NCI-H748 (cell line): ENCODE data around the gene NEUROG3.
"Not testable (repeated sequence)": the region's sequence is repeated elsewhere in the genome, so short reads cannot be mapped to it uniquely, and the experiment has no call there.

Source experiments
- DNase-seq: peaks from one replicate; lab custom pipeline; 2025; ENCODE audit not compliant: unreplicated experiment; lab: John Stamatoyannopoulos, UW

NEUROG3 gene

DNA sequence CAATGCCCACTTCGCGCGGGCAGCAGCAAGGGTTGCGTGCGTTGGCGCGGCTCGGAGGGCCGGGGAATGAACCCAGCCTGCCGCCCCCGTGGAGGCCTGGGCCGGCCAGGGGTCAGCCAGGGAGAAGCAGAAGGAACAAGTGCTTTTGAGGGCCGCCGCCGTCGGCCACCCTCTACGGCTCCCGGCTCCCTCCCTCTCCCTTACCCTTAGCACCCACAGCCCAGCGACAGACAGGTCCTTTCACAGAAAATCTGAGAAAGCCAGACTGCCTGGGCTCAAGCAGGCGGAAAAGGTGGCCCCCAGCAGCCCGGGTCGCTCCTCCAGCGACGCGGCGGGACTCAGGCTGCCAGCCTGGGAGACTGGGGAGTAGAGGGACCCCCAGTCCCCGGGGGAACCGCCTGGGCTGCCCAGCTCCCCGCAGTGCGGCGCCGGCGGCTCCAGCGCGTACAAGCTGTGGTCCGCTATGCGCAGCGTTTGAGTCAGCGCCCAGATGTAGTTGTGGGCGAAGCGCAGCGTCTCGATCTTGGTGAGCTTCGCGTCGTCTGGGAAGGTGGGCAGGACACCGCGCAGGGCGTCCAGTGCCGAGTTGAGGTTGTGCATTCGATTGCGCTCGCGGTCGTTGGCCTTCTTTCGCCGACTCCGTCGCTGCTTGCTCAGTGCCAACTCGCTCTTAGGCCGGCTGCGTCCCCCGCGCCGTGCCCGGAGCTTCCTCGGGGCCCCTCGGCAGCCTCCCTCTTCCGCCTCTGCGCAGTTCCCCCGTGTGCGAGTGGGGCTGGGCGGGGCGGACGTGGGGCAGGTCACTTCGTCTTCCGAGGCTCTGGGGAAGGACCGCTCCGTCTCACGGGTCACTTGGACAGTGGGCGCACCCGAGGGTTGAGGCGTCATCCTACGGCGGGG, 815 bp downstream of the NEUROG3 start:
- peak; percentile 48 for DNase-seq

DNA sequence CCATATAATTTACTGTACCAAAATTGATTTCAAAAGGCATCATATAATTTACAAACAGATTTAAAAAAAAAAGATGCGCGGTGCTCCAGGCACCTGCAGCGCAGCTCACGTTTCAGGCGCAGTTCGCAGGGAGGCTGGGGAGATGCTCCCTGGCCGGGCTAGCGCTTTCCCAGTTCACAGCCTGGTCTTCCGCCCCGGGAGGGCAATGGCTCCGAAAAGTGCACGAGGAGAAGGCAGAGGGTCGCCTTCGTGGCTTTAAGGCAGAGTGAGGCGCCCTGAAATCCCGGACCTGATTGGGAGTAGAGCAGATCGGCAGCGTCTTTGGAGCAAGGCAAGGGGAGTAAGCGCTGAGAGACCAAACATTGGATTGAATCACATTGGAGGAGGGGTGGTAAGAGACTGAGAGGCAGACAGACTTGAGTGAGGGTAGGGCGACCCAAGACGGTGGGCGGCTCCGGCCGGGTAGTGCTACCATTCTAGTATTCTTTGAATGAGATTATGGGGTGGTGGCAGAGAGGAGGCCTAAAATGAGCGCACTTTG, 1.5 kb downstream of the NEUROG3 start:
- DNase-seq, result peak; percentile 31

DNA sequence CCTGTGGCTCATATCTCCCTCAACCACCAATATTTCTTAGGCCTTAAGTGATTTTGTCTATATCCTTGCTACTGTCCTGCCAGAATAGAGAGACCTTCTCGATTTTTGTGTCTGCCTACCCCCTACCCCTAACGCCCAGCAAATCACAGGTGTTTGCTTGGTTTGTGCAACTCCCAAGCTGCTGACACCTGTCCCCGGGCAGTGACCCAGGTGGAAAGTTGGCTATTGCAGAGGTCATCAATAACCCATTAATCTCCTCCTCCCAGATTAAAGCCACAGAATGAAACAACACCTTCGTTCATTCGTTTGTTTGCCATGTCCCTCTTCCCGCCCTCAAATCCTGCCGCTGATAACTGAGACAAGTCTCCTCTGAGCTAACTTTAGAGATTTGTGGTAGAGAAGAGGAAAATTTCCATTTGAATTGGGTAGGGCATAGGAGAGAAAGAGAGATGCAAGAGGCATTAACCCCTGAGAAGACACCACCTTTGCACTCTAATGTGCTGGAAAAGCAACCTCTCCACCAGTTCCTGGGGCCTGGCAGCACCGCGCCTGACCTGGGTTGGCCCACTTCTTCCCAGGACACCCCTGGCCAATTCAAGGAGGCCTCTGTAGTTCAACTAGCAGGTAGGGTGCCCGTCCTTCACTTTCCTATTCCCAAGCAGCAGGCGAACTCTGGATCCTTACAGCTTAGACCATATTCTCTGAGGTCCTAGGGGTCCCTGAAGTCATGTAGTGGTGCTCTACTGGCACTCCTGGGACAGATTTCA, 3.0 kb downstream of the NEUROG3 start:
- DNase-seq, result no peak

DNA sequence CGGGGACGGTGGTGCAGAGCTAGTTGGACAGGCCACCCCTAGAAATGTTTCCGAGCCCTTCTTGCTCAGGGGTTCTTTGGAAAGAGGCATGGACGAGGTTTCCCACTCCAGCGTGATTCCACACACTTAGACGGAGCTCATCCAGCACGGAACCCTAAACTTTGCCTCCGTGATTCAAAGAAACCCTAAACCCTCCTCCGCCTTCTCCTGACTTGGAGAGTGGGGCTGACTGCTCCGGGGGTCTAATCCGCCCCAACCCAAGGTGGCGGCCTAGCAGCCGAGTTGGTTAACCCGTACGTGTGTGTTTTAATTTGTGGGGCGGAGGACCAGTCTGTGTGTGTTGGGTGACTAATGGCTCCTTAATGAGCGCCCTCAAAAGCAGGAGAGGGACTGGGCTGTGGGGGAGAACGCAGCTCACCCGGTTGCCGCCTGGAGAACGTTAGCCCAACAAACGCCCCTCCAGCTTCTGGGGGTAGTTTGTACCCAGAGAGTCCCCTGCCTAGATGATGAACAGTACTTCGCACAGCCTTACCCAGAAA, 3.8 kb downstream of the NEUROG3 start:
- no peak for DNase-seq

DNA sequence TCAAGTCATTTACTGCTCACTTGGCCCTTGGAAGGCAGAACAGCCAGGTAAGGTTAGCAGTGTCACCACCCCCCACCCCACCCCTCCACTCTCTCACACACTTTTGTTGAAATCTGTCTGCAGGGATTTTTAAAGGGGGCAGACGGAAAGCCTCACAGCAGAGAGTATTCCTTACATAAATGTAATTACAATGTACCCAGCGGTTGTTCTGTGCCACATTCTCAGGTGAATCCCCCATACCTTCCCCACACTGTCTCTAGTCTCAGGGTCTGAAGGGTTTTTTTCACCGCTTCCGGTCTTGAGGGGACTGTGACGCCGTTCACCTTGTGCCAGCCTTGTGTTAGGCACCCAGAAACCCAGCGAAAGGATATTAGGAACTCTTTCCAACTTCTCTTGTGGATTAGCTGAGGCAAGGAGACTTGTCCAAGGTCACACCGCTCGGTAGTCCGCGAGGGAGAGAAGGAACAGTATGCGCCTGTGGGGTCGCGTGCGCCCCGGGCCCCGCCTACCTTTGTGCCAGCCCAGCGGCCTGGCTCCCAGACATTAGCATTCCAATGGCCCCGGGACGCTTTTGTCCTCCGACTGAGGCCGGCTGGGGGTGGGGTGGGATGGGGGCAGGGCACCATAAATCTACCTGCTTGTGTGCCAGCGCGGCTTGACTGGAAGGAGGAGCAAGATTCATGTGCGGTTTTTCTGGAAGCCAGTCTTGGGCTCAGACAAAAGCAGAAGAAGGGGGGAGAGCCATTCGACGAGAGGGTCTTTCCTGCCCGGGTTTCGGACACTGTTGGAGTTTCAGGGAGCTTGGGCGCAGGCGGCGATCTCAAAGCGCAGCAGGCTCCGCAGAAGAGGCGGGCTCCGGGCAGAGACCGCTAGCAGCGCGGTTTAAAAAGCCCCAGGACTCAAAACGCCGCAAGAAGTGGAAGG, 4.5 kb downstream of the NEUROG3 start:
- no peak for DNase-seq

DNA sequence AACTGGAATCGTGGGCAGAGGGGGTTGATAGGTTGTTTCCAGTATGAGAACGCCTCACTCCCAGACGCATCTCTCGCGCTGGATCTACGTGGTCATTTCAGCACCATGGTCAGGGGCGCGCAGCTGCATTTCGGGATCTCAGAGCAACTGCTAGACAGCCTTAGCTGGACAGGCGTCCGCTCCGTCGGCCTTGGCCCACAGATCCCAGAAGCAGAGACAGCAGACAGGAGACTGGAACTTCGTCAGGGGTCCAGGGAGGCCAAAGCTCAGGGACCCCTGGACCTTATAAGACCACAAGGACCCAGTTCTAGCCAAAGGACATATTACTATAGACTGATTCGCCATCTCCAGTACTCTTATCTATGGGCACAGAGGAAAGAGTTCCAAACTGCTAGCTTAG, 5.3 kb downstream of the NEUROG3 start:
- no peak for DNase-seq

DNA sequence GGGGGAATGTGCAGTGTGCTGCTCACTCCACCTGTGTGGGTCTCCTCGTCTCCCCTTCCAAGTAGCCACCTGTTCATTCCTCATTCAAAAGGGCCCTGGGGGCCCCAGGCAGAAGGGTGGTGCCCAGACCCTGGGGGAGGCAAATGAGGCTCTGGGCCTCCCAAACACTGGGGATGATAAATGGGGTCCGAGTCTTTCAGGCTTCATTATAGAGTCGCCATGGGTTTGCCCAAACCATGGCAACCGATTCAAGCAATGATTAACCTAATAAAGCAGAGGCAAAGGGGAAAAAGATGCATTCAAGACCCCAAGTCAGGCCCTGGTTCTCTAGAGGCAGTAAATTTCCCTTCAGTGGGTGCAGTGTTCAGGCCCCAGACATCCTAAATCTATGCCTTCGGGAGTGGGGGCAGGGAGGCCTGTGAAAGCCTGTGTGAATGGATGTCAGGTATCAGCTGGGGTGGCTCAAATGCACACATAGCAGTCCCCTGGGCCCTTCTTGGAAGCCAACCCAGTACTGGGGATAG, 10.4 kb downstream of the NEUROG3 start:
- DNase-seq, result no peak

DNA sequence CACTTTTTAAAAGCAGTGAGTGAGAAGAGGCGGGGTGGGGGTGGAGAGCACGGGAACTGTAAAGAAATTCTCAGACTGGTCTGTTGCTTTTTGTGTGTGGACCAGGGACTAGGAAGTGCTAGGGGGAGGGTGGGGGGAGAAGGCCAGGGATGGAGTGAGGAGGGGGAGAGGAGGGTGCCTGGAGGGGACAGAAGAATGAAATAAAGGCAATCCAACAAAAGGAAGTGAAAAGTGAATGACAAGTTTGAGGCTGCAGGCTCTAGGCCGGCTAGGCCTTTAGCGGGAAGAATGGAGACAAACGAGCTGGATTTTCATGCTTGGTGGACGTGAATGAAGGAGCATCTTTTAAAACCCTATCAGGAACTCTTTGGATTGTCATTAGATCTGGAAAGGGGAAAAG, 13.7 kb downstream of the NEUROG3 start:
- no peak for DNase-seq

DNA sequence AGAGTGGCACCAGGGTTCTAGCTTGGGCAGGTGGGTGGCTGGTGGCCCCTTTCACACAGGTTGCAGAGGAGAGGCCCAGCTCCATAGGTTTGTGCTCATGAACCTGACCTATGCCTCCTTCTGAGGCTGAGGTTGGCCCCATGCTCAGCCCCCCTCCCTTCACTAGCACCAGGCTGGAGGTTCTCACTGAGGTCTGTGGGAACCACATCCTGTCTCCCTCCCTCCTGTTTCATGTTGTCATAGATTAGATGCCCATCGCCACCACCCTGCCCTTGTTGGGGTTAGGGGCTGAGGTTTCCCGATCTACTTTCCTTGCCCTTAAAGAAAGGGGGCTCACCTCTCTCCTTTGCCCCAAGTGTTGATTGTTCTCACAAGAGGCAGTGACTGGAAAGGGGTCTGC, 14.7 kb downstream of the NEUROG3 start:
- DNase-seq, result no peak

DNA sequence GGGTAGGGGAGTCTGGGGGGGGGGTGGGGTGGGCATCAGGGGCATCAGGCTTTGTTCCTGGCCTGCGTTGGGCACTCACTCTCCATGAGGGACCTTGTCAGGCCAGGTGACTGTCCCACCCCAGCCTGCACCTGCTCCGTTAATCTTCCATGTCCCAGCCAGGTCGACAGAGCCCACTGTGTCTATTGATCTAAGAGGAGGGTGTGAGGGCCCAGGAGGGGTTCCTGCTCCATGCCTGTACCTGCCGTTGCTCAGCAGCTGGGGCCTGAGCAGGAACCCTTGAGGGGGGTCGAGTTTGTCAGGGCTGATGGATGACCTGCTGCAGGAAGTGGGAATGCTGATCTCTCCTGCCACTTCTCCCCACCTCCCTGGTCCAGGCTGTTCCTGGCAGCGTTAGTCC, 18.6 kb downstream of the NEUROG3 start:
- no peak for DNase-seq

DNA sequence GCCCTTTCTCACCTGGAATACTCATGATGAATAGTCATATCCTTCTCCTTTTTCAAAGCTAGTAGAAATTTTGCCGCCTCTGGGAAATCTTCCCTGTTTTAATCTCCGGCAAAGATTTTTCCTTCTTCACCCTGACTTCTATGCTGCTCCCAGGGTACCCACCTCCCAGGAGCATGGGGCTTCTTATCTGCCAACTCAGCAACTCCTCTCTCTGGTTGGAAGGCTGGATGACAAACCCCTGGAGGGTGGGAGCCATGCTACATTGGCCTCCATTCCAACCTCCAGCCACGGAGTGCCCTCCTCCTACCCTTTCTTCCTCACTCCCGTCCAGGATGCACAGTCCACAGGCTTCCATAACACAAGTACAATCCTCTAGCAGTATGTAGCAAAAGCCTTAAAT, 19.9 kb downstream of the NEUROG3 start:
- DNase-seq, result no peak

DNA sequence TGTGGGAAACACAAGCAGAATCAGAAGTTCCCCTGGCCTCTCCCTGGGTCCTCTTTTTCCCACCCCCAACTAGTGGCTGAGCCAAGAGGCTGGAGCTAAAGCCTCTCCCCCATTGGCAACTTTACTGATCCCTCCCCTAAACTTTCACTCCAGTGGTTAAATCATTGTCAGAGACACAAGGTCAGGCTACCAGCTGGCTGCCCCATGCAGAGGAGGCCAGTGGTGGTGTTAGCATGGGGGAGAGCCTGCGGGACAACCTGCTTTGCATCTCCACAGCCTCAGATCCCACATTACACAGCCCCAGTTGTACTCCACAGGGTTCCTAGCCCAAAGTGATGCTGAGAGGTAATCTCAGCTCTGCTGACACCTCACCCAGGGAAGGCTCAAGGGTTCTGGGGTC, 21.0 kb downstream of the NEUROG3 start:
- DNase-seq, result no peak

DNA sequence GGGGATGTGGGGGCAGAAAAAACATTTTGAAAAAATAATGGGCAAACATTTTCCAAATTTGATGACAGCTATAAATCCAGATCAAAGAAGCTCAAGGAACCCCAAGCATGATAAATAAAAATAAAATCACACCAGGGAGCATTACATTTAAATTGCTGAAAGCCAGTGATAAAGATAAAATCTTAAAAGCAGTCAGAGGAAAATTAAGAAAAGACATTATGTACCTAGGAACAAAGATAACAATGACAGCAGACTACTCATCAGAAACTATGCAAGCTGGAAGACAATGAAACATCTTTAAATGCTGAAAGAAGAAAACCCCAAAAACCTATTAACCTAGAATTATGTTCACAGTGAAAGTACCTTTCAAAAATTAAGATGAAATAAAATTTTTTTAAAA, 23.3 kb downstream of the NEUROG3 start:
- peak; percentile 2 for DNase-seq

DNA sequence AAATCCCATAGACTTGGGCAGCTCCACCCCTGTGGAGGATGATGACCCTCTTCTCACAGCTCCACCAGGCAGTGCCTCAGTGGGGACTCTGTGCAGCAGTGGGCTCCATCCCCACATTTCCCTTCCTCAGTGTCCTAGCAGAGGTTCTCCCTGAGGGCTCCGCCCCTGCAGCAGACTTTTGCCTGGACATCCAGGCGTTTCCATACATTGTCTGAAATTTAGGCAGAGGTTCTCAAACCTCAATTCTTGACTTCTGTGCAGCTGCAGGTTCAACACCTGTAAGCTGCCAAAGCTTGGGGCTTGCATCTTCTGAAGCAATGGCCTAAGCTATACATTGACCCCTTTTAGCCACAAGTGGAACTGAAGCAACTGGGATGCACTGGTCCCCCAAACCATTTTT, 31.8 kb downstream of the NEUROG3 start:
- DNase-seq, result no peak

DNA sequence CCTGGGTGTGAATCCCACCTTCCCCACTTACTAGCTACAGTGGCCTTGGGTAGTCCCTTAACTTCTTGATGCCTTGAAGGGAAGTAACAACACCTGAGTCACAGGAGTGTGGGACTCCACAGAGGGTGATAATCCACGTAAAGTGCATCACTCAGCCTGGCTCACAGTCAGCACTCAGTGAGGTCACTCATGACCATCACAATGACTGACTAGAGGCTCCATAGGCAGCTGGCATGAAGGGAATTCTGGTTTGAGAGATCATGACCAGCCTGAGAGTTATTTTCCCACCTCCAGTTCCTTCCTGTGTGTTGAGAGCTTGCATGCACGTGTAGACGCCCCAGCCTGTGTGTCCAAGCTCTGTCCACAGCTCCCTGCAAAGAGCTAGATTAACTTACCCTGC, 34.8 kb downstream of the NEUROG3 start:
- DNase-seq, result no peak

DNA sequence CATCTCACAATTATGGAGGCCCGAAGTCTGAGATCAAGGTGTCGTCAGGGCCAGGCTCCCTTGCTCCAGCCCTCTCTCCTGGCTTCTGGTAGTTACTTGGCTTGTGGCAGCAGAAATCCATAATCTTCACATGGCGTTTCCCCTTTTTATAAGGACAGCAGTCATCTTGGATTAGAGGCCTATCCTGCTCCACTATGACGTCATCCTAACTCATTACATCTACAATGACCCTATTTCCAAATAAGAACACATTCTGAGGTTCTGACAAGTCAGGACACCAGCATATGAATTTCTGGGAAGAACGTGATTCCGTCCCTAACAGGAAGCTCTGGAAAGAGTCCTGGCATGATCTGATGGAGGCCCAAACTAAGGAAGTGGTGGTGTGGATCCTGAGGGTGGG, 35.8 kb downstream of the NEUROG3 start:
- DNase-seq, result no peak

DNA sequence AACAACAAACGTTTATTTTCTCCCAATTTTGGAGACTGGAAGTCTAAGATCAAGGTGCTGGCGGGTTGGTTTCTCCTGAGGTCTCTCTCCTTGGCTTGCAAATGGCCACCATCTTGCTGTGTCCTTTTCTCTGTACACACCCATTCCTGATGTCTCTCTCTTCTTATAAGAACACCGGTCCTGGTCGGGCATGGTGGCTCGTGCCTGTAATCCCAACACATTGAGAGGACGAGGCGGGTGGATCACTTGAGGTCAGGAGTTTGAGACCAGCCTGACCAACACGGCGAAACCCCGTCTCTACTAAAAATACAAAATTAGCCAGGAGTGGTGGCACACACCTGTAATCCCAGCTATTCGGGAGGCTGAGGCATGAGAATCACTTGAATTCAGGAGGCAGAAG, 36.7 kb downstream of the NEUROG3 start:
- DNase-seq, result not testable (repeated sequence)

DNA sequence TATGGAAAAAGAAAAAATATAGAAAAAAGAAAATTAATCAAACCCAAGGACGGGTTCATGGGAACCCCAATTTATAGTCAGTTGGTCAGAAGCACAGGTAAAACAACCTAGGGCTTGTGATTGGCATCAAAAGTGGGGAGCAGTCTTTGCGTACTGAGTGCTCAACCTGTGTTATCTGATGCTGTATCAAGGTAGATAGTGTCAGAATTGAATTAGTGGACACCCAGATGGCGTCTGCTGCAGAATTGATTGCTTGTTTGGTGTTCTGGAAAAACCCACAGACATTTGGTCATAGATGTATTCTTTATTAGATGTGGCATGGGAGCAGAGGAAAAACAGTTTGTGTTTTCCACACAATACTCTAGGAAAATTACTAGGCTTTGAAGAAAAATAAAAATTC, 39.6 kb downstream of the NEUROG3 start:
- no peak for DNase-seq

DNA sequence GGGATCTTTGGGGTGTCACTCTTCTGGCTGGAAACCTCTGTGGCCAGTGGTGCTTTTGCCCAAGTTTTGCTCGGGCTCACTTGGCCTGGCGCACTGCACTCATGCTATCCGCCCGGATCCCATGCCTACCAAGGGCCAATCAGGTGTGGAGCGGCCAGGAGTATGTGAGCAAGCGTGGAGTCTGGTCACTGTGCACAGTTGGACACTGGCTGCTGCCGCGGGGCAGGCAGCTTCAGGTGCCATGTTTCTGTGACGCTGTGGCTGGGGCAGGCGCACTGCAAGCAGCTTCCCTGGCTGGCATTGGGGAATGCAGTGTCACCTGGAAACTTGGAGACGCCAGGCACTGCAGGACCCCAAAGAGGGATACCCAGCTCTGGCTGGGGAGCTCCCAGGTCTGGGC, 45.3 kb downstream of the NEUROG3 start:
- DNase-seq, result no peak
